Measurements from ENCODE around the gene PLD4. TPM values are rescaled to one million over a fixed set of nuclear protein-coding genes. Genes with fewer than 3 reads are reported as not detected.
"Not testable (repeated sequence)": the region's sequence is repeated elsewhere in the genome, so short reads cannot be mapped to it uniquely, and the experiment has no call there.

Gene PLD4
- total RNA-seq, 4 donors from 2014 or later = 0.16 TPM; not detected in 3

- Histone ChIP-seq H3K36me3 (peaks cover 86% of the 10 kb centered on the region), H3K4me3 (no peak overlapping the region), H3K27ac (no peak overlapping the region), H3K9me3 (no peaks in the 10 kb centered on the region), H3K27me3 (no peaks in the 10 kb centered on the region), H3K4me1 (no peaks in the 10 kb centered on the region)
- peak; percentile 62 to 63 for DNase-seq (ENCODE audit: low spot score in 2 of 2)
- WGBS = 94% methylated on average over 25 of the region's 26 CpGs
- TF ChIP-seq POLR2A (IDR thresholded peaks at IDR 0.05) = no peak
- TF ChIP-seq CTCF (IDR thresholded peaks at IDR 0.05) = no peak
- TF ChIP-seq POLR2AphosphoS5 (IDR thresholded peaks at IDR 0.05) = no peak
- no peak for TF ChIP-seq EP300 (IDR thresholded peaks at IDR 0.05)
Measured at GRCh38 chr14:104941508-104942365, 17.1 kb downstream of the PLD4 start.

GRCh38 chr14:104942586-104942985 is 17.9 kb downstream of the PLD4 start:
- TF ChIP-seq POLR2A (IDR thresholded peaks at IDR 0.05) (no peak), POLR2AphosphoS5 (IDR thresholded peaks at IDR 0.05) (no peak), CTCF (IDR thresholded peaks at IDR 0.05) (no peak), EP300 (IDR thresholded peaks at IDR 0.05) (no peak)

GRCh38 chr14:104943216-104944015 is 18.7 kb downstream of the PLD4 start:
- DNase-seq (ENCODE audit: low spot score in 2 of 2) = peak in 1 of 2 donors; percentile 58
- H3K27me3 ChIP-seq, H3K27ac ChIP-seq, H3K4me1 ChIP-seq, H3K4me3 ChIP-seq, H3K9me3 ChIP-seq: not testable (repeated sequence)
- 92% methylated on average over 26 of the region's 29 CpGs for WGBS
- H3K36me3 ChIP-seq = peaks cover 95% of the 10 kb centered on the region

More at GRCh38 chr14:104942586-104942985, 17.9 kb downstream of the PLD4 start:
- Histone ChIP-seq H3K4me3 (no peak overlapping the region), H3K27ac (no peak overlapping the region), H3K4me1 (no peaks in the 10 kb centered on the region), H3K36me3 (peaks cover 92% of the 10 kb centered on the region), H3K27me3 (no peaks in the 10 kb centered on the region), H3K9me3 (no peaks in the 10 kb centered on the region)
- 90% methylated on average over 11 of the region's 16 CpGs for WGBS
- DNase-seq (ENCODE audit: low spot score in 2 of 2) = no peak

GRCh38 chr14:104944016-104944308 is 19.3 kb downstream of the PLD4 start:
- not testable (repeated sequence) for H3K4me3 ChIP-seq; H3K4me1 ChIP-seq; H3K27ac ChIP-seq; H3K9me3 ChIP-seq; DNase-seq (ENCODE audit: low spot score in 2 of 2); H3K27me3 ChIP-seq
- peaks cover 99% of the 10 kb centered on the region for H3K36me3 ChIP-seq
- WGBS = 100% methylated on average over 1 of the region's 6 CpGs

- WGBS = 91% methylated on average over 20 of the region's 29 CpGs
- H3K36me3 ChIP-seq = peaks cover 100% of the 10 kb centered on the region
- not testable (repeated sequence) for H3K4me3 ChIP-seq, H3K27me3 ChIP-seq, H3K27ac ChIP-seq, H3K9me3 ChIP-seq, H3K4me1 ChIP-seq
- DNase-seq (ENCODE audit: low spot score in 2 of 2) = peak in 1 of 2 donors; percentile 65
Measured at GRCh38 chr14:104944436-104945205, 19.9 kb downstream of the PLD4 start.

- 92% methylated on average over 17 of the region's 20 CpGs for WGBS
Measured at GRCh38 chr14:104945266-104945665, 20.6 kb downstream of the PLD4 start.

GRCh38 chr14:104945986-104946965 is 21.6 kb downstream of the PLD4 start:
- not testable (repeated sequence) for H3K4me3 ChIP-seq; H3K4me1 ChIP-seq; H3K9me3 ChIP-seq; H3K27ac ChIP-seq; DNase-seq (ENCODE audit: low spot score in 2 of 2); H3K27me3 ChIP-seq
- 92% methylated on average over 26 of the region's 43 CpGs for whole genome bisulfite sequencing
- H3K36me3 ChIP-seq = peaks cover 100% of the 10 kb centered on the region

More at GRCh38 chr14:104945266-104945665, 20.6 kb downstream of the PLD4 start:
- not testable (repeated sequence) for H3K27ac ChIP-seq, H3K27me3 ChIP-seq, H3K4me1 ChIP-seq, H3K4me3 ChIP-seq, H3K9me3 ChIP-seq
- H3K36me3 ChIP-seq = peaks cover 100% of the 10 kb centered on the region
- peak in 1 of 2 donors; percentile 46 for DNase-seq (ENCODE audit: low spot score in 2 of 2)

- H3K27ac ChIP-seq; H3K27me3 ChIP-seq; DNase-seq (ENCODE audit: low spot score in 2 of 2); H3K9me3 ChIP-seq; H3K4me1 ChIP-seq; H3K4me3 ChIP-seq: not testable (repeated sequence)
- peaks cover 100% of the 10 kb centered on the region for H3K36me3 ChIP-seq
- 100% methylated on average over 1 of the region's 13 CpGs for WGBS
Measured at GRCh38 chr14:104947201-104947600, 22.5 kb downstream of the PLD4 start.

- 89% methylated on average over 26 of the region's 35 CpGs for WGBS
- H3K36me3 ChIP-seq = peaks cover 100% of the 10 kb centered on the region
Measured at GRCh38 chr14:104947881-104948735, 23.4 kb downstream of the PLD4 start.

More at GRCh38 chr14:104947881-104948735, 23.4 kb downstream of the PLD4 start:
- not testable (repeated sequence) for H3K9me3 ChIP-seq; H3K4me1 ChIP-seq; H3K4me3 ChIP-seq; H3K27ac ChIP-seq; H3K27me3 ChIP-seq; DNase-seq (ENCODE audit: low spot score in 2 of 2)

Data from suprapubic skin (tissue), 4 donors.